Astrocyte (in vitro differentiated cells and primary cell): ENCODE data around the gene CHRDL2. TPM values are rescaled to one million over a fixed set of nuclear protein-coding genes. Genes with fewer than 3 reads are reported as not detected.

ENCODE experiments used
- DNase-seq: peaks from one replicate; pipeline ENCODE4 v3.0.0-alpha.2; 2010; ENCODE audit warnings: low read depth
- FAIRE-seq: peaks from 2 replicates; lab custom pipeline; 2011; peaks lifted over from hg19 to GRCh38; lab: Jason Lieb, UNC
- H2AFZ ChIP-seq: 2 replicates; pipeline ENCODE4 v1.6.0; 2012; ENCODE audit warnings: low read depth, low read length, inconsistent platforms
- H3K27ac ChIP-seq: 2 replicates; pipeline ENCODE4 v1.5.1; 2011; ENCODE audit warnings: low read depth, low read length, inconsistent platforms
- H3K27me3 ChIP-seq: 2 replicates; pipeline ENCODE4 v1.6.0; 2011; ENCODE audit warnings: low read length, inconsistent platforms; ENCODE audit not compliant: insufficient read depth
- H3K36me3 ChIP-seq: 2 replicates; pipeline ENCODE4 v1.5.1; 2011; ENCODE audit warnings: low read length, inconsistent platforms; ENCODE audit not compliant: insufficient read depth
- H3K4me1 ChIP-seq: 2 replicates; pipeline ENCODE4 v1.5.1; 2011; ENCODE audit warnings: low read length, inconsistent platforms; ENCODE audit not compliant: insufficient read depth
- H3K4me2 ChIP-seq: 2 replicates; pipeline ENCODE4 v1.6.0; 2012; ENCODE audit warnings: low read length, inconsistent platforms
- H3K4me3 ChIP-seq: 2 replicates; pipeline ENCODE4 v1.5.1; 2011; ENCODE audit warnings: low read depth, mild to moderate bottlenecking, low read length, inconsistent platforms; ENCODE audit not compliant: insufficient read depth
- H3K79me2 ChIP-seq: 2 replicates; pipeline ENCODE4 v1.6.0; 2012; ENCODE audit warnings: mild to moderate bottlenecking, low read length, inconsistent platforms; ENCODE audit not compliant: insufficient read depth
- H3K9ac ChIP-seq: 2 replicates; pipeline ENCODE4 v1.6.0; 2012; ENCODE audit warnings: mild to moderate bottlenecking, low read length, inconsistent platforms
- H3K9me3 ChIP-seq: 2 replicates; pipeline ENCODE4 v1.5.1; 2012; ENCODE audit warnings: low read depth, mild to moderate bottlenecking, low read length, inconsistent platforms; ENCODE audit not compliant: insufficient read depth
- H4K20me1 ChIP-seq: 2 replicates; pipeline ENCODE4 v1.6.0; 2012; ENCODE audit warnings: low read length, inconsistent platforms; ENCODE audit not compliant: insufficient read depth
- H3K27ac Mint-ChIP-seq: one replicate; pipeline ENCODE4 v1.8.0; 2021; ENCODE audit warnings: mild to moderate bottlenecking, mixed read lengths; ENCODE audit not compliant: unreplicated experiment
- H3K27me3 Mint-ChIP-seq: one replicate; pipeline ENCODE4 v1.8.0; 2021; ENCODE audit warnings: low read depth, mixed read lengths; ENCODE audit not compliant: unreplicated experiment
- H3K36me3 Mint-ChIP-seq: one replicate; pipeline ENCODE4 v1.8.0; 2021; ENCODE audit warnings: low read depth, mixed read lengths; ENCODE audit not compliant: unreplicated experiment
- H3K4me1 Mint-ChIP-seq: one replicate; pipeline ENCODE4 v1.8.0; 2021; ENCODE audit warnings: low read depth, mixed read lengths; ENCODE audit not compliant: unreplicated experiment
- H3K4me3 Mint-ChIP-seq: one replicate; pipeline ENCODE4 v1.8.0; 2021; ENCODE audit warnings: mild to moderate bottlenecking, moderate library complexity, mixed read lengths; ENCODE audit not compliant: unreplicated experiment
- H3K9me3 Mint-ChIP-seq: one replicate; pipeline ENCODE4 v1.8.0; 2021; ENCODE audit warnings: mild to moderate bottlenecking, mixed read lengths; ENCODE audit not compliant: unreplicated experiment
- EZH2 ChIP-seq: IDR thresholded peaks from 2 replicates; pipeline ENCODE4 v1.6.1; 2012; ENCODE audit warnings: mild to moderate bottlenecking, low read length, inconsistent platforms; ENCODE audit not compliant: insufficient read depth
- total RNA-seq: library from RNA; stranded (reverse); gene quantifications from 2 replicates; pipeline ENCODE4 v1.2.1, GENCODE V29; 2021
- TF ChIP-seq, protein P1 (sequence below): IDR thresholded peaks from 2 replicates; pipeline ENCODE4 v1.5.1; 2011; ENCODE audit warnings: low read depth, mild to moderate bottlenecking, inconsistent platforms, low read length, moderate library complexity; ENCODE audit not compliant: insufficient read depth

Gene CHRDL2
- total RNA-seq, 1 donor from 2014 or later, result not detected

DNA sequence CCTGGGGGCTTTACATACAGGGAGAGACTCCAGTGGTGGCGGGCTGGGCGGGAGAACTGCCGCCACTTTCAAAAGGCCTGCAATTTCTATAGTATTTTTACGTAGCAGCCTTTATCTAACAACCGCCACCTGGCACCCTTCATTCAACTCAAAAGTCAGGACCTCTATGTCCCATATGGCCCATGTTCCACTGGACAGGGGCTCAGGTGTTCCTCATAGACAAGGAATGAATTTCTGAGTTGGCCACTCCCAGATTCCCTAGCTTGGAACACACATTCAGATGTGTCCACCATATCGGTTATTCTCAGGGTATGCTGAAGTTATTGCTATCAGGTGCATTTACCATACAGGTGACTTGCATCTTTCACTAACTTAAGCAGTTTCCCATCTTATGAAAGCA, 47.4 kb upstream of the CHRDL2 start:
- Histone ChIP-seq H3K27ac (no peak overlapping the region), H3K36me3 (no peaks in the 10 kb centered on the region), H4K20me1 (peaks cover 79% of the 10 kb centered on the region), H3K9ac (no peak overlapping the region), H3K4me2 (no peak overlapping the region), H3K79me2 (peaks cover 96% of the 10 kb centered on the region), H2AFZ (no peak overlapping the region), H3K4me1 (peaks cover 8% of the 10 kb centered on the region), H3K9me3 (no peaks in the 10 kb centered on the region), H3K4me3 (no peak overlapping the region), H3K27me3 (no peaks in the 10 kb centered on the region)
- H3K27me3 Mint-ChIP-seq, result no peaks in the 10 kb centered on the region
- H3K9me3 Mint-ChIP-seq, result no peaks in the 10 kb centered on the region
- FAIRE-seq, result no peak
- no peak for DNase-seq
- H3K36me3 Mint-ChIP-seq, result no peaks in the 10 kb centered on the region
- no peak for TF ChIP-seq EZH2
- TF ChIP-seq, protein P1, sequence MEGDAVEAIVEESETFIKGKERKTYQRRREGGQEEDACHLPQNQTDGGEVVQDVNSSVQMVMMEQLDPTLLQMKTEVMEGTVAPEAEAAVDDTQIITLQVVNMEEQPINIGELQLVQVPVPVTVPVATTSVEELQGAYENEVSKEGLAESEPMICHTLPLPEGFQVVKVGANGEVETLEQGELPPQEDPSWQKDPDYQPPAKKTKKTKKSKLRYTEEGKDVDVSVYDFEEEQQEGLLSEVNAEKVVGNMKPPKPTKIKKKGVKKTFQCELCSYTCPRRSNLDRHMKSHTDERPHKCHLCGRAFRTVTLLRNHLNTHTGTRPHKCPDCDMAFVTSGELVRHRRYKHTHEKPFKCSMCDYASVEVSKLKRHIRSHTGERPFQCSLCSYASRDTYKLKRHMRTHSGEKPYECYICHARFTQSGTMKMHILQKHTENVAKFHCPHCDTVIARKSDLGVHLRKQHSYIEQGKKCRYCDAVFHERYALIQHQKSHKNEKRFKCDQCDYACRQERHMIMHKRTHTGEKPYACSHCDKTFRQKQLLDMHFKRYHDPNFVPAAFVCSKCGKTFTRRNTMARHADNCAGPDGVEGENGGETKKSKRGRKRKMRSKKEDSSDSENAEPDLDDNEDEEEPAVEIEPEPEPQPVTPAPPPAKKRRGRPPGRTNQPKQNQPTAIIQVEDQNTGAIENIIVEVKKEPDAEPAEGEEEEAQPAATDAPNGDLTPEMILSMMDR, result no peak
- H3K4me3 Mint-ChIP-seq, result no peak overlapping the region
- no peak overlapping the region for H3K27ac Mint-ChIP-seq
- H3K4me1 Mint-ChIP-seq, result peaks cover 10% of the 10 kb centered on the region

DNA sequence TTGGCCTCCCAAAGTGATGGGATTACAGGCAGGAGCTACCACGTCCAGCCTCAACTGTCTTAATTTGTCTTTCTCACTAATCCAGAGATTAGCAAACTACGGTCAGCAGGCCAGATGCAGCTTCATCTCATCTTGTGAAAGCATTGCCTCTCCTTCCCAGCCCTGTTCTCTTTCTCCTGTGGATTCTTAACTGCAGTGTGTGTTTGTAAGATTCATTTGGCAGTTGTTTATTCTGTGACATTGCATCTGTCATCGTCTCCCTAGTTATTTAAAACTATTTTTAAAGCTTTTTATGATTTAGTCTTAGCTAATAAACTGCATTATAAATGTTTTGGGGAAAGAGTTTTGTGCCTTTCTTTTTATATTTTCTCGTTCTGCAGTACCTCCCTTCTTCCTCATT, 46.7 kb upstream of the CHRDL2 start:
- H3K4me1 Mint-ChIP-seq, result peaks cover 5% of the 10 kb centered on the region
- H3K4me1 ChIP-seq, result peaks cover under 1% of the 10 kb centered on the region
- H3K9me3 Mint-ChIP-seq, result no peaks in the 10 kb centered on the region
- no peak overlapping the region for H3K4me2 ChIP-seq
- peaks cover 80% of the 10 kb centered on the region for H4K20me1 ChIP-seq
- H3K36me3 ChIP-seq, result no peaks in the 10 kb centered on the region
- no peaks in the 10 kb centered on the region for H3K27me3 ChIP-seq
- no peaks in the 10 kb centered on the region for H3K9me3 ChIP-seq
- H3K4me3 Mint-ChIP-seq, result no peak overlapping the region
- no peak overlapping the region for H3K27ac ChIP-seq
- DNase-seq (no peak), FAIRE-seq (no peak)
- H3K9ac ChIP-seq, result no peak overlapping the region
- no peak overlapping the region for H3K4me3 ChIP-seq
- no peaks in the 10 kb centered on the region for H3K36me3 Mint-ChIP-seq
- H3K27ac Mint-ChIP-seq, result no peak overlapping the region
- TF ChIP-seq, protein P1, result no peak
- no peak for TF ChIP-seq EZH2
- H3K79me2 ChIP-seq, result peaks cover 96% of the 10 kb centered on the region
- H3K27me3 Mint-ChIP-seq, result no peaks in the 10 kb centered on the region
- H2AFZ ChIP-seq, result no peak overlapping the region

DNA sequence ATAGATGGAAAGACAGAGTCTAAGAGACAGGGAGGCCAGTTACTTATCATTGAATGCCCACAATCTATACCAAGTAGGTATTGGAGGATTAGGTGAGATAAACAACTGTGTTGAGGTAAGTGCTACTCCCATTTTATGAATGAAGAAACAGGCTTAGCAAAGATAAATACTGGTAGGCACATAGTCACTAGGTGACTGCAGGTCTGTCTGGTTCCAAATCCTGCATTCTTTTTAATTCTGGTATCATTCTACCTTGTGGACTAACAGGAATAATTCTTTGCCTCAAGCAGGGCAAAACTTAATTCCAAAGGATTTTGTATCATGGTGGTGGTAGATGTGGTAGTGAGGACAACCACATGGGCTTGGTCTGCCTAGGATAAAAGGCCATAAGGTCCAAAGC, 45.8 kb upstream of the CHRDL2 start:
- peaks cover 98% of the 10 kb centered on the region for H3K79me2 ChIP-seq
- DNase-seq (no peak), FAIRE-seq (no peak)
- H2AFZ ChIP-seq, result no peak overlapping the region
- no peaks in the 10 kb centered on the region for H3K9me3 ChIP-seq
- H3K4me1 ChIP-seq, result no peaks in the 10 kb centered on the region
- H3K36me3 ChIP-seq, result no peaks in the 10 kb centered on the region
- no peaks in the 10 kb centered on the region for H3K27me3 ChIP-seq
- H3K36me3 Mint-ChIP-seq, result no peaks in the 10 kb centered on the region
- H3K27me3 Mint-ChIP-seq, result no peaks in the 10 kb centered on the region
- H3K4me2 ChIP-seq, result no peak overlapping the region
- no peak overlapping the region for H3K4me3 ChIP-seq
- no peak overlapping the region for H3K27ac ChIP-seq
- no peak overlapping the region for H3K4me3 Mint-ChIP-seq
- peaks cover 3% of the 10 kb centered on the region for H3K4me1 Mint-ChIP-seq
- H3K9me3 Mint-ChIP-seq, result no peaks in the 10 kb centered on the region
- peaks cover 80% of the 10 kb centered on the region for H4K20me1 ChIP-seq
- TF ChIP-seq EZH2, result no peak
- TF ChIP-seq, protein P1, result no peak
- H3K27ac Mint-ChIP-seq, result no peak overlapping the region
- no peak overlapping the region for H3K9ac ChIP-seq
